GM19463 (cell line): ENCODE measurements around the gene SLC16A5.

ENCODE experiments used
- ATAC-seq: cut with Tn5 transposase; IDR thresholded peaks from one replicate; pipeline ENCODE4 v1.9.1; 2021; ENCODE audit warnings: mild to moderate bottlenecking, moderate library complexity; ENCODE audit not compliant: unreplicated experiment

SLC16A5 gene

DNA sequence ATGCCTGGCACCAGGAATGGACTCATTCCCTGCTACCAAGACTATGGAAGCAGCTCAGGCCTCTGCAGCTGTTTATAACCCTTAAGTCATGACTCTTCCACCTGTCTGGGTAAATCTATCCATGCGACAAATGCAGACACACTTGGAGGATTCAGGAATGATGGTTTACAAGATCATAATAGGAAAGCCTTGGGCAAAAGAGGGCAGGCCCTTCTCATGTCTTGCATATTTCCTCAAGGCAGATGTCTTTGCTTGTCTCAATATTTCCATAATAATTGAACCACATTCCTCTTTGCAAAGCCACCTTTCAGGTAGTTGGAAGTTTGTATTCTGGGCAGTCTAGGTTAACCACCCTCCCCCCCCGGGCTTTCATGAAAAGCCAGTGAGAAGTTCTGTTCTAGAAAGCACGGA lies 67.4 kb downstream of the SLC16A5 start:
- ATAC-seq: no peak
